GM19455 (cell line): ENCODE data around the gene B3GALT4.
"Not testable (repeated sequence)": the region's sequence is repeated elsewhere in the genome, so short reads cannot be mapped to it uniquely, and the experiment has no call there.

ENCODE experiments used
- ATAC-seq: cut with Tn5 transposase; IDR thresholded peaks from one replicate; pipeline ENCODE4 v1.9.1; 2021; ENCODE audit not compliant: unreplicated experiment

B3GALT4 gene

DNA sequence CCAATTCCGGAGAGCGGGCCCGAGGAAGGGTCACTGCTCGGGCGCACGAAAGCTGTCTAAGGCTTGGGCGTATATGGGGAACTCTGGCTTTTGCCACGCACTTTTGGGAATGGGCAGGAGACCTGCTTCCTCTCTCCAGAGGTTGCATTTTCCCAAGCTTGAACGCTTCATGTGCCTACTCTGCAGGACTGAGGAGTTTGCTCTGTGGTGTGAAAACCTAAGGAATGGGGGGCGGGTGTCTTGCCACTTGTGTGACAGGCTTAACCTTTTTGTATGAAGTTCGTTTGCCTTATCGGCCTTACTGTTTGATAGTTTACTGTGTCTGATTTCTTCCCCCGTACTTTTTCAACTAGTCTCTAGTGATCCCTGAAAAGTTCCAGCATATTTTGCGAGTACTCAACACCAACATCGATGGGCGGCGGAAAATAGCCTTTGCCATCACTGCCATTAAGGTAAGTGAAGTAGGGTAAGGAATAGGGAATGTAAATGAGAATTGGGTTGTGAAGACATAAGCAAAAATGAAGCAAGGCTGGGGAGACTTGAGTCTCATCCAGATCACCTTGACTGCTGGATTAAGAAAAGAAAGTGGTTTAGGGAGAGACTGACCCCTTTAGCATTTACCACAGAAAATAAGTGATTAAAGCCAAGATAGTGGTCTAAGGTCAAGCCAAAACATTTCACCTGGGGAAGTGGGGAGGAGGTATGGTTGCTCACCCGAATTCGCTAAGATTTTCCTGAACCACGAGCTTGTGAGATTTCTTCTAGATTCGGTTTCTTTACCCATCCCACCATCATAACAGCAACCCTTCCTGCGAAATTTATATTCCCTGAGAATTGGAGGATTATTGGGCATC, 4.4 kb upstream of the B3GALT4 start:
- no peak for ATAC-seq

DNA sequence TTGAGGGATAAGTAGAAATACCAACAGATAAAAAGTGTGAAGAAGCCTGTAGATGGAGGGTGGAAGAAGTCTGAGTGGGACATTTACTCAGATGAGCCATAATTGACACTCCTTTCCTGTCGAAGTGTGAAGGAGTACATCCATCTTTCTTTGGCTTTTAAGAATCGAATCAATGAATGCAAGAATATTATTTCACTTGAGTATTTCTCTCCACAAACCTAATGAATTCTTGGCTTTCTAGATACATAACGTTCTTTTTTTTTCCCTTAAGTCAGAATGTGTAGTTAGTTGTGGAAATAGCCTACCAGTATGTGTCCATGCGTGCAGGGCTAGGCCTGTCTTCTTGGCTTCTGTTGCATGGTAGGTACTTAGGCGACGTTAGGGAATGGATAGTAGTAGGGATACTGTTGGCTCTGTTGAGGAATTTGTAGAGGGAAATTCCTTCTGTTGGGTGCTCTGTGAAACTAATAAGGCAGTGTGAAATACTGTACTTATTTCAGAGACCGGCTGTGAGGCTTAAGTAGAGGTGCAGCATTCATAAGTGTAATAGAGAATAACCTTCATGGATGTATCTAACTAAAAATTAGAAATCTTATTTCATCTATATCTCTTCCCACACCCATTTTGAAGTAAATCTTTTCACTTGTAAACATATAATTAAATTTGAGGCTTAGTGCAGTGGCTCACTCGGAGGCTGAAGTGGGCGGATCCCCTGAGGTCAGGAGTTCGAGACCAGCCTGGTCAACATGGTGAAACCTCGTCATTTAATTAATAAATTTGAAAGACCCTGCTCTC, 3.6 kb upstream of the B3GALT4 start:
- ATAC-seq: no peak

DNA sequence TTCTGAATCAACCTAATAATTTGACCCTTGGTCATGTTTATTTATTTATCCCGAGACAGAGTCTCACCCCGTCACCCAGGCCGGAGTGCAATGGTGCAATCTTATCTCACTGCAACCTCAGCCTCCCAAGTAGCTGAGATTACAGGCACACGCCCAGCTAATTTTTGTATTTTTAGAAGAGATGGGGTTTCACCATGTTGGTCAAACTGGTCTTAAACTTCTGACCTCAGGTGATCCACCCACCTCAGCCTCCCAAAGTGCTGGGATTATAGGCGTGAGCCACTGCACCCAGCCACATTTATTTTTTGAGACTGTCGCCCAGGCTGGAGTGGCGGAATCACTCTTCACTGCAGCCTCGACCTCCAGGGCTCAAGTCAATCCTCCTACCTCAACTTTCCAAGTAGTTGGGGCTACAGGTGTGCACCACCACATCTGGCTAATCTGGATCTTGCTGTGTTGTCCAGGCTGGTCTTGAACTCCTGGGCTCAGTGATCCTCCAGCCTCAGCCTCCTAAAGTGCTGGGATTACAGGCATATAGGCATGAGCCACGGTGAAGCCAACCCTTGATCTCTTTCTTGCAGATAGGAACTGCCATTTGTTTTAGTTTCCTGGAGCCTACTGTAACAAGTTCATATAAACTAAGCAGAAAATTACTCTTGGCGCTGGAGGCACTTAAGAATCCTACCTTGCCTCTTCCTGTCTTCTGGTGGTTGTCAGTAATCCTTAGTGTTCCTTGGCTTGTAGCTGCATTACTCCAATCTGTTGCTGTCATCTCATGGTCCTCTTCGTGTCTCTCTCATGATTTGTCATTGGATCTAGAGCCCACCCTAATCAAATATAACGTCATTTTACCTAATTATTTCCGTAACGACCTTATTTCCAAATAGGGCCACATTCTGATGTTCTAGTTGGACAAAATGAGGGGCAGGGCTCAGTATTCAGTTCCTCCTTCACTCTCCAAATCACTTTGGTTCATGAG, 2.7 kb upstream of the B3GALT4 start:
- ATAC-seq: no peak

DNA sequence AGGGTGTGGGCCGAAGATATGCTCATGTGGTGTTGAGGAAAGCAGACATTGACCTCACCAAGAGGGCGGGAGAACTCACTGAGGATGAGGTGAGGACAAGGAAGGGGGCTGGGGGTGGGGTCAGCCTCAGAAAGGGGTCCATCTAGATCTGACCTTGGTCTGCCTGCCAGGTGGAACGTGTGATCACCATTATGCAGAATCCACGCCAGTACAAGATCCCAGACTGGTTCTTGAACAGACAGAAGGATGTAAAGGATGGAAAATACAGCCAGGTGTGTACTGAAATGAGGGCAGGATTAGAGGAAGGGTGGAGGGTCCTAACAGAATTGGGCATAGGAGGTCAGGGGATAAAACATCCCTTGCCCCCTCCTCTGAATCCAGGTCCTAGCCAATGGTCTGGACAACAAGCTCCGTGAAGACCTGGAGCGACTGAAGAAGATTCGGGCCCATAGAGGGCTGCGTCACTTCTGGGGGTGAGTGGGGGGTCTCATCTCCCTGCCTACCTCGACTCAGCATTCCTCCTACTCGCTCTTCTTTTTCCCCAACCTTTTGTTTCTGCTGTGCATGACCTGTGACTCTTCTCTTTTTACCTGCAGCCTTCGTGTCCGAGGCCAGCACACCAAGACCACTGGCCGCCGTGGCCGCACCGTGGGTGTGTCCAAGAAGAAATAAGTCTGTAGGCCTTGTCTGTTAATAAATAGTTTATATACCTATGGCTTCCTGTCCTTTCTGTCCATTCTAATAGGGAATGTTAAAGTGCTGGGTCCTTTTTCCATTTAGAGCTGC, 935 bp upstream of the B3GALT4 start:
- not testable (repeated sequence) for ATAC-seq

DNA sequence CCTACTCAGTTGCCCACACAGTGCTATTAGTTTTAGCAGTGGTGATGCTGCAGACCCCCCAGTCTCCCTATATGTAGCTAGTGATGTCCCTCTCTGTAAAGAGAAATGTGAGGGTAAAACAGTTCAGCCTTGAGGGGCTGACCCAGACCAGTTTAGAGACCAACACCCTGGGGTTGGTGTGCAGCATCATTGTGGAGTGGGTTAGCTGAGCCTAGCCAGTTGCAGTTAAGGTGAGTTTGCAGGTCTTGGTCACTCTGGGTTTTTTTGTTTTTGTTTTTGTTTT, 401 bp upstream of the B3GALT4 start:
- no peak for ATAC-seq

DNA sequence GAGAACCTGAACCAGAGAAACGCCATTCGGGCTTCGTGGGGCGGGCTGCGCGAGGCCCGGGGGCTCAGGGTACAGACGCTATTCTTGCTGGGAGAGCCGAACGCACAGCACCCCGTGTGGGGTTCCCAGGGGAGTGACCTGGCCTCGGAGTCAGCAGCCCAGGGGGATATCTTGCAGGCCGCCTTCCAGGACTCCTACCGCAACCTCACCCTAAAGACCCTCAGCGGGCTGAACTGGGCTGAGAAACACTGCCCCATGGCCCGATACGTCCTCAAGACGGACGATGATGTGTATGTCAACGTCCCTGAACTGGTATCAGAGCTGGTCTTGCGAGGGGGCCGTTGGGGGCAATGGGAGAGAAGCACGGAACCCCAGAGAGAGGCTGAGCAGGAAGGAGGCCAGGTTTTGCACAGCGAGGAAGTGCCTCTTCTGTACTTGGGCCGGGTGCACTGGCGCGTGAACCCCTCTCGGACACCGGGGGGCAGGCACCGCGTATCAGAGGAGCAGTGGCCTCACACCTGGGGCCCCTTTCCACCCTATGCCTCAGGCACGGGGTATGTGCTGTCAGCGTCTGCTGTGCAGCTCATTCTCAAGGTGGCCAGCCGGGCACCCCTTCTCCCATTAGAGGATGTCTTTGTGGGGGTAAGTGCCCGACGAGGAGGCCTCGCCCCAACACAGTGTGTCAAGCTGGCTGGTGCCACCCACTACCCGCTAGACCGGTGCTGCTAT, 904 bp downstream of the B3GALT4 start:
- no peak for ATAC-seq

DNA sequence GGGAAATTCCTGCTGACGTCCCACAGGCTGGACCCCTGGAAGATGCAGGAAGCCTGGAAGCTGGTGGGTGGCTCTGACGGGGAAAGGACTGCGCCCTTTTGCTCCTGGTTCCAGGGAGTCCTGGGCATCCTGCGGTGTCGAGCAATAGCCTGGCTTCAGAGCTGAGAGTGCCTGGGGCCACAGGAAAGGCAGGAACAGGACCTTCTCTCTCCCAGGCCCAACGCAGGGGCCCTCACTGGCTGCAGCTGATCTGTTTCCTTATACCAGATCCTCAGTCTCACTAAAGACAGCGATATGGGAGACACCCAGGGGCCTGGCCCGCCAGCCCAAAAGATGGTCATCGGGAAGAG, 1.4 kb downstream of the B3GALT4 start:
- ATAC-seq: no peak

DNA sequence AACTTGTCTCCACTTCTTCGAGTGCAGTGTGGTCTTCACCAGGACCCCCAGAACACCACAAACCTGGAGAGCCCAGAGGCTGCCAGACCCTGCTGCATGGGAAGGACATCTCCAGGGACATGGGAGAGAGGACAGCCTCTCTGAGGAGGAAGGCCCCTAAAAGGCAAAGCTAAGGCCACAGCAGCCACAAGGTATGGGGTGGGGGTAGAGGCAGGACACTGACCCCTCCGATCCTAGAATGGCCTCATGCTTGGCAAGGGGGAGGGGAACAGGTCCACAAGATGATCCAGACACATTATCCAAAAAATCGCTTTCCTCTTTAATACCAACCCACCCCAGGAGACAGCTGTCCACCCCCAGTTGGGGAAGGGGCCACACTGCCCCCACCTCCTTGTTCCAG, 1.9 kb downstream of the B3GALT4 start:
- ATAC-seq: no peak

DNA sequence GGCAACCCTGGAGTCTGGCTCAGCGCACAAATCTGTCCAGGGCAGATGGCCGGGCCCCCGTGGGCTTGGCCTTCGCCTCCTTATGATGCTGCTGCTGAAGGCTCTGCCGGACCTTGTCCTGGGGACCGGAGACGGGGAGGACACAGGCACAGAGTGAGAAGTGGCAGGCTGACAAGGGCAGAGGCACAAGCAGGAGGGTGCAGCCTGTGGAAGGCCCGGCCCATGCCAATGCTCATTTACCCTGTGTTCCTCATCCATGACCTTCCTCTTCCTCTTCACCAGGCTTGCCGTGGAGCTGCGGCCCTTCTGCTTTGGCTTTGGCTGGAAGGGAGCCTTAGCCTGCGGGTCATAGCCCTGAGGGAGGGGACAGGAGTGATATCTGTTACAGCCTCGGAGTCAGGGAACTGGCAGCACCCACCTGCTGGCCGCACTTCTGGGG, 2.4 kb downstream of the B3GALT4 start:
- no peak for ATAC-seq

DNA sequence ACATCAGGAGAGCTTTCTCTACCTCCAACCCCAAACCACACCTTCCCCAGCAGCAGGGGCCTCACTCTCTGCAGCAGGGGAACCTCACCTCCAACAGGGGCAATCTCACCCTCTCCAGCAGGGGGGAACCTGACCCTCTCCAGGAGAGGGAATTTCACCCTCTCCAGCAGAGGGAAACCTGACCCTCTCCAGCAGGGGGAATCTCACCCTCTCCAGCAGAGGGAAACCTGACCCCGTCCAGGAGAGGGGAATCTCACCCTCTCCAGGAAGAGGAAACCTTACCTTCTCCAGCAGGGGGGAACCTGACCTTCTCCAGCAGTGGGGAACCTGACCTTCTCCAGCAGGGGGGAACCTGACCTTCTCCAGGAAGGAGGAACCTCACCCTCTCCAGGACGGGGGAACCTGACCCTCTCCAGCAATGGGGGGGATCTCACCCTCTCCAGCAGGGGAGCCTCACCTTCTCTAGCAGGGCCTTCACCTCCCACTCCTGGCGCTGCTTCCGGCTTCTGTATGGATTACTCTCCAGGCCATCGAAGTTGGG, 3.1 kb downstream of the B3GALT4 start:
- no peak for ATAC-seq

DNA sequence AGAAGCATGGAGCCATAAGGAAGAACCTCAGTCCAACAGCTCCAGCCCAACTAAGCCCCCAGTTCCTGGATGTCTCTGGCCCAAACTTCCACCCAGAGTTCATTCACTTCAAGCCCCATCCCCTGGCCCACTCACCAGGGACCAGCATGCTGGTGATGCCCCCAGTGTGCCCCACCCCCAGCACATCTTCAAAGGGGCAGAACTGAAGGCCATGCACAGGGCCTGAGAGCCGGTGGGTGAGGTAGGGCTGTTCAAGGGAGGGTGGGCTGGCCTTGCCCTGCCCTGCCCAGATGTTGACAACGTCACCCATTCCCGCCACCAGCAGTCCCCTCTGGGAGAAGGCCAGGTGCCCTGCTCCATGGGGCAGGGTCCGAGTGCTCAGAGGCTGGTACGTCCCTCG, 3.6 kb downstream of the B3GALT4 start:
- ATAC-seq: no peak

DNA sequence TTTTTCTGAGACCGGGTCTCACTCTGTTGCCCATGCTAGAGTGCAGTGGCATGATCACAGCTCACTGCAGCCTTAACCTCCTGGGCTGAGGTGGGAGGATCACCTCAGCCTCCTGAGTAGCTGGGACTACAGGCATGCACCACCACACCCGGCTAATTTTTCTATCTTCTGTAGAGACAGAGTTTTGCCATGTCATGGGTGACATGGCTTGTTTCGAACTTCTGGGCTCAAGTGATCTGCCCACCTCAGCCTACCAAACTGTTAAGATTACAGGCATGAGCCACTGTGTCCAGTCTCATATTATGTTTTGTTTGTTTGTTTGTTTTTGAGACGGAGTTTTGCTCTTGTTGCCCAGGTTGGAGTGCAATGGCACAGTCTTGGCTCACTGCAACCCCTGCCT, 8.3 kb downstream of the B3GALT4 start:
- not testable (repeated sequence) for ATAC-seq

DNA sequence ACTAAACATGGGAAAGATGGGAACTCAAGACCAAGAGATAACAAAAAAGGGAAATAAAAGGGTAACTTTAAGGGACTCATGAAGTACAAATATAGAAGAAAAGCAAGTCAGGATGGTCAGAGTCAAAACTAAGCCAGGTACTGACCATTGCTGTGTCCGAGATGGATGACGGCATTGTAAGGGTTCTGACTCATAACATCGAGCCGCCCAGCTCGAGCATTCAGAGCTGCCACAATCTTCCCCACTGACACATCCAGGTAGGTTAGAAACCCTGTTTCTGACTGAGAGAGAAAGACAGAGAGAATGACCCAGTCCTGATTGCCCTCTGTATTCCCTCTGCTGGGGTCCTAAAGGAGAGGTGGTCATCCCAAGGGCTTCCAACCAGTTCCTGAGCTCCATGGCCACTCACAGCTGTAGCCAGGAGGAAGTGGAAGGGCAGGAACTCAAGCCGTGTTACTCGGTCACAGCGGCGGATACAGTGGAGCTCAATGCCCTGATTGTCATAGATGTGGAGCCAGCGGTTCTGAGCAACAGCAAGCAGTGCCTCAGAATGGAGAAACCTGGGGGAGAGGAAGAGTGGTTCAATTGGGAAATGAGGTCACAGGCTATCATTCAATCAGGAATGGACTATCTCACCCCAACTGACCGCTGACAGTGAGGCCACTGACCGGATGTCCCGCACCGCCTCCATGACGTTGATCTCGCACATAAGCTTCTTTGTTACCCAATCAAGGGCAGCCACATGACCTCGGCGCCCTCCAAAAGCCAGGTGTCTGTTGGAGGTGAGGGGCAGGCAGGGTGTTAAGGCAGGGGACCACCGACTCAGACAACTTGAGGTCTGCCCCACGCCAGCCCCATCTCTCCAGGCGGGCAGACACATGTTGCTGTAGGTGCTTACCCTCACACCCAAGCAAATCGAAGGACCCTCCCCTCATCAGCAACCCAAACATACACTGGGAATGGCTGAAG, 10.3 kb downstream of the B3GALT4 start:
- no peak for ATAC-seq

DNA sequence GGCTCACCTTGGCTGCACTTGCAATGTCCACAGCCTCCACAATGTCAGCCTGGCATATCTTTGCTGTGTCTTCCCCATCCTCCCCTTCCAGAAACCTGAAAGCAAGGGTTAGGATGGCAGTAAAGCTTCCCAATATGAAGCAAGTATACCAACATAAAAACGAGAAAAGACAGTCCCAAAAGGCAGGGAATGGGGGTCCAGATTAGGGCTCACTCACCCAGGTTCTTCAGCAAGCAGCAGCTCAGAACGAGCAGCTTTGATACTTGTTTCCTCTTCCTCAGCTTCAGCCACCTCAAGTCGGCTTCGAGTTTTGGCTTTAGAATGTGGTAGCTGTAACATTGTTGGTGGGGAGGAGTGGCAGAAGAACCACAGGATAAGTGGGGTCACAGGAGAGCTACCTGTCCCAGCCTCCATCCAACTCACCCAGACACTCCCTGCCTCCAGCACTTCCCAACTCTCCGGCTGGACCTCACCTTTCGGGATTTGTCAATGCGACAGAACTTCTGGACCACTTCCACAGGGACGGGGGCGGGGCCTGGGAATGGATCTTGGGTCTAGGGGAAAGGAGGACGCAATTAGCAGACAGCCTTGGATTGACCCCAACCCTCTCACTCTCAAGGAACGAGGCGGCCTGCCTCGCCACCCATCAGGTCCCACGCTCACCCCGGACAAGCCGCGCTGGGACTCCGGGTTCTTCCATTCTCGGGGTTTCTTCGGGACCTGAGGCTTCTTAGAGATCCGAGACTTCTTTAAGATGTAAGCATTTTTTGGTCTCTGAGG, 11.4 kb downstream of the B3GALT4 start:
- no peak for ATAC-seq

DNA sequence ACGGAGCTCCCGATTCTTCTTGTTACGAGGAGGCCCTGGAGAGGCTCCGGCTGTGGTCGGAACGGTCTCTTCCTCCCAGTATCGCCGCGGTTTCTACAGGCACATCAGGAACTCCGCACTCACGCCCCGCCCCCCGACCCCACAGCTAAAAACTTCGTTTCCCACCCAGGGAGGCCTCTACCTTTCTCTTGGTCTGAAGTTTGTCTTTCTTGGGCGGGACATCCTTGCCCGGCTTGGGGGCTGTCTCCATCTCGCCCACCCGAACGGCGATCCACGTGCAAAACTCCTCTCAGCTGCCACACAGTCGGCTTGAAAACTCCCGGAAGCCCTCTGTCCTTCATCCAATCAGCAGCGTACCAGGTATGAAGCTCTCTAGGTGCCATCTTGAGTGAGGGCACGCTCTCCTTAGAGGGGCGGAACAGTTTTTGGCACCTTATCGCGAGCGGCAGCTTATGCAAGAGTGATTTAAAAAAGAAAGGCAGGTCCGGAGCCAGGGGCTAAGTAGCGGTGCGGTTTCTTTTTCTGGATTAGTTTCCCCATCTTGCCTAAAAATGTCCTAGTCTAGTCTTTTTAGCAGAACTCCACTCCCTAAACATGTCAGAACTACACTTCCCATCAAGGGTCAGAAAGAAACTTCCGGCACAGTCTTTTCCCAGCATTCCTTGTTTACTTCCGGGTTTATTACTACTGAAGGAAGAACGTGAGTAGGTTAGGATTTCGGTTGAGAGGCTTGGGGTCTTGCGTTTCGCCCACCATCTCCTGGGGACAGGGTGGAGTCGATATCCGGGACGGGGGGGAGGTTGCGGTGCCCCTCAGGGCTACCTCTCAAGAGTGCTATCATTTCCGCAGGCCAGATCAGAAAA, 12.2 kb downstream of the B3GALT4 start, which contains the start of the genes PFDN6 and WDR46:
PFDN6 (plus strand) TSS at position 681 of the 863 bp plus-strand sequence. CDS start 256 bp downstream, outside the sequence.
WDR46 (minus strand) TSS at position 319 of the 863 bp plus-strand sequence; CDS start at position 250, 69 bp downstream.
- peak; percentile 79 for ATAC-seq

DNA sequence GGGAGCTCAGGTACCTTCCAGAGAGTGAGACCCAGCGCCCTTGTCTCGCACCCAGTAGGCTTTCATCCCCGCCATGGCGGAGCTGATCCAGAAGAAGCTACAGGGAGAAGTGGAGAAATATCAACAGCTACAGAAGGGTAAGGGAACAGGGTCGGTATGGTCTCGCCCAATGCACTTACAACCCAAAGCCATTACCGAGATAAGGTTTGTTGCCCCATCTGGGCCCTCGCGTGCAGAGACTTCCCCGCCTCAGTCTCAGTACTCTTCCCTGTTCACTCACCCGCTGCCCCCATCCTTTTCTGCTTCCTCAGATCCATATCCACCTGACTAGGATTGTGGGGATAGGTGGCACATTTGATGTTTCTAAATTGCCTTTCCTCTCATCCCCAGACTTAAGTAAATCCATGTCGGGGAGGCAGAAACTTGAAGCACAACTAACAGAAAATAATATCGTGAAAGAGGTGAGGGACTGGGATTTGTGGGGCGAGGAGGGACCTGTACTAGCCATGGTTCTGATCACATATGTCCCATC, 12.9 kb downstream of the B3GALT4 start:
- ATAC-seq: no peak
